Endothelial cell of umbilical vein (primary cell): Measurements from ENCODE around the gene FMN1. TPM values are rescaled to one million over a fixed set of nuclear protein-coding genes. Genes with fewer than 3 reads are reported as not detected.

Experiments
- BruUV-seq: library from RNA; stranded (reverse); fragments of 400-500 nt; replicated peaks from 2 replicates; lab custom pipeline; 2021; lab: Mats Ljungman, UMichigan
- CTCF ChIA-PET: fragments of 300-600, 350-600 bp; sonication (Branson Sonifier 250); formaldehyde crosslinking; loops from one replicate; lab custom pipeline; 2021; ENCODE audit warnings: antibody characterized with exemption, inconsistent platforms; lab: Charles Lee
- POLR2A ChIA-PET: fragments of 300-600, 350-600 bp; sonication (Branson Sonifier 250); formaldehyde crosslinking; loops from one replicate; lab custom pipeline; 2021; ENCODE audit warnings: antibody characterized with exemption, inconsistent platforms; lab: Charles Lee
- DNase-seq: peaks from one replicate; pipeline ENCODE4 v3.0.0-alpha.2; 2011; ENCODE audit warnings: low read depth, low spot score
- FAIRE-seq: peaks from 2 replicates; lab custom pipeline; 2011; peaks lifted over from hg19 to GRCh38; lab: Jason Lieb, UNC
- H2AFZ ChIP-seq: 2 replicates; pipeline ENCODE4 v1.6.0; 2012; ENCODE audit warnings: low read depth, low read length, control low read depth, inconsistent platforms
- H3K27ac ChIP-seq: 2 replicates; pipeline ENCODE4 v1.5.1; 2011; ENCODE audit warnings: low read depth, mild to moderate bottlenecking, control low read depth, low read length, moderate library complexity; ENCODE audit not compliant: insufficient read depth
- H3K27me3 ChIP-seq, 2 experiments: 2 replicates each; pipeline versions ENCODE4 v1.6.0 to v1.6.1; 2011; ENCODE audit warnings: low read length in 2 of 2, mixed read lengths in 1 of 2; ENCODE audit not compliant: control insufficient read depth in 2 of 2, insufficient read depth in 2 of 2
- H3K36me3 ChIP-seq, 2 experiments: 2 replicates in 1 of 2; 3 replicates in 1 of 2; pipeline ENCODE4 v1.5.1; 2011; ENCODE audit warnings: low read length in 2 of 2, mild to moderate bottlenecking in 1 of 2, moderate library complexity in 1 of 2; ENCODE audit not compliant: control insufficient read depth in 2 of 2, insufficient read depth in 2 of 2; ENCODE audit errors: extremely low read depth in 1 of 2
- H3K4me1 ChIP-seq: 3 replicates; pipeline ENCODE4 v1.5.1; 2011; ENCODE audit warnings: mild to moderate bottlenecking, low read length; ENCODE audit not compliant: control insufficient read depth, insufficient read depth; ENCODE audit errors: extremely low read depth
- H3K4me2 ChIP-seq: 2 replicates; pipeline ENCODE4 v1.6.1; 2011; ENCODE audit warnings: low read length, control low read depth, mixed read lengths; ENCODE audit not compliant: insufficient read depth
- H3K4me3 ChIP-seq, 3 experiments: fragments of 200-600 bp in 1 of 3; sonication (generic), shearing (Covaris generic) in 1 of 3; replicated peaks in 1 of 3; 2 replicates each; pipeline ENCODE4 v1.5.1; 2011 to 2016; ENCODE audit warnings: control low read depth in 3 of 3, low read length in 3 of 3, mild to moderate bottlenecking in 2 of 3, inconsistent platforms in 1 of 3, low read depth in 1 of 3, moderate library complexity in 1 of 3; ENCODE audit not compliant: insufficient read depth in 1 of 3
- H3K79me2 ChIP-seq: 2 replicates; pipeline ENCODE4 v1.6.0; 2012; ENCODE audit warnings: low read length, inconsistent platforms; ENCODE audit not compliant: control insufficient read depth, insufficient read depth
- H3K9ac ChIP-seq: replicated peaks from 2 replicates; pipeline ENCODE3; 2011; ENCODE audit warnings: low read length, control low read depth; ENCODE audit not compliant: insufficient read depth; ENCODE audit errors: extremely low read depth
- H3K9me1 ChIP-seq: replicated peaks from 3 replicates; pipeline ENCODE4 v1.6.0; 2011; ENCODE audit warnings: mild to moderate bottlenecking, low read length; ENCODE audit not compliant: control insufficient read depth, insufficient read depth; ENCODE audit errors: extremely low read depth
- H3K9me3 ChIP-seq: replicated peaks from 2 replicates; pipeline ENCODE4 v1.5.1; 2012; ENCODE audit warnings: low read length, inconsistent platforms; ENCODE audit not compliant: control insufficient read depth, insufficient read depth
- H4K20me1 ChIP-seq: replicated peaks from 2 replicates; pipeline ENCODE3; 2011; ENCODE audit warnings: mild to moderate bottlenecking, low read length; ENCODE audit not compliant: control insufficient read depth, insufficient read depth; ENCODE audit errors: extremely low read depth
- CTCF ChIP-seq, 2 donors: IDR thresholded peaks; 1 replicate in 1 of 2; 2 replicates in 1 of 2; pipeline ENCODE4 v1.5.1; 2011; ENCODE audit warnings: low read length in 2 of 2, mild to moderate bottlenecking in 2 of 2, moderate library complexity in 2 of 2, control low read depth in 1 of 2, inconsistent platforms in 1 of 2, low read depth in 1 of 2; ENCODE audit not compliant: insufficient read depth in 1 of 2; ENCODE audit errors: extremely low read depth in 1 of 2
- EZH2 ChIP-seq: IDR thresholded peaks from 2 replicates; pipeline ENCODE4 v1.6.1; 2012; ENCODE audit warnings: borderline replicate concordance, low read depth, mild to moderate bottlenecking, moderate library complexity, low read length, inconsistent platforms; ENCODE audit not compliant: severe bottlenecking
- FOS ChIP-seq: IDR thresholded peaks from 2 replicates; pipeline ENCODE4 v1.6.1; 2011; ENCODE audit warnings: mild to moderate bottlenecking, low read length, moderate library complexity, borderline replicate concordance; ENCODE audit not compliant: insufficient read depth
- GATA2 ChIP-seq: IDR thresholded peaks from 2 replicates; pipeline ENCODE4 v1.7.0; 2011; ENCODE audit warnings: low read depth, mild to moderate bottlenecking, moderate library complexity, mixed read lengths, low read length; ENCODE audit not compliant: insufficient read length, insufficient read depth
- JUN ChIP-seq: IDR thresholded peaks from 2 replicates; pipeline ENCODE4 v1.6.1; 2011; ENCODE audit warnings: borderline replicate concordance, low read depth; ENCODE audit not compliant: insufficient read length, insufficient read depth
- MAX ChIP-seq: IDR thresholded peaks from 2 replicates; pipeline ENCODE4 v1.6.1; 2011; ENCODE audit not compliant: insufficient read depth, insufficient read length
- MYC ChIP-seq: IDR thresholded peaks from one replicate; pipeline ENCODE4 v1.6.1; 2011; ENCODE audit warnings: mild to moderate bottlenecking, low read depth, low read length
- POLR2A ChIP-seq: IDR thresholded peaks from 2 replicates; pipeline ENCODE4 v1.6.1; 2012; ENCODE audit warnings: low read depth, mild to moderate bottlenecking, control low read depth, low read length
- POLR2AphosphoS5 ChIP-seq: IDR thresholded peaks from 2 replicates; pipeline ENCODE4 v1.6.1; 2012; ENCODE audit warnings: low read depth, mild to moderate bottlenecking, control low read depth, low read length, moderate library complexity; ENCODE audit not compliant: insufficient read depth
- dilution Hi-C: fragments of 300-500 bp; cut with MboI; formaldehyde crosslinking; loops from one replicate; pipeline ENCODE4 v1.15.0; 2019; ENCODE audit warnings: low sequenced_read_pairs; ENCODE audit not compliant: extremely low pct_ligation_motif_present
- intact Hi-C: fragments of 100-400 bp; cut with micrococcal nuclease; formaldehyde crosslinking; loops from one replicate; pipeline ENCODE4 v1.10.0; 2022
- polyA plus RNA-seq, 4 experiments: library from polyadenylated mRNA; depleted of rRNA in 3 of 4; stranded (reverse) in 3 of 4; unstranded in 1 of 4; fragments of >200 nt; gene quantifications; 2 replicates each; pipeline versions ENCODE4 v1.2.1 to v1.2.3, GENCODE V29; 2011 to 2012; ENCODE audit warnings: missing spikeins in 1 of 4
- total RNA-seq: library from RNA; stranded (reverse); gene quantifications from 2 replicates; pipeline ENCODE4 v1.2.3, GENCODE V29; 2021

The FMN1 gene
- total and polyA plus RNA-seq, 2 donors (not counting 3 experiments of a cell fraction or from before 2014, with no cell fraction given) = 0.01 to 0.29 TPM

DNA sequence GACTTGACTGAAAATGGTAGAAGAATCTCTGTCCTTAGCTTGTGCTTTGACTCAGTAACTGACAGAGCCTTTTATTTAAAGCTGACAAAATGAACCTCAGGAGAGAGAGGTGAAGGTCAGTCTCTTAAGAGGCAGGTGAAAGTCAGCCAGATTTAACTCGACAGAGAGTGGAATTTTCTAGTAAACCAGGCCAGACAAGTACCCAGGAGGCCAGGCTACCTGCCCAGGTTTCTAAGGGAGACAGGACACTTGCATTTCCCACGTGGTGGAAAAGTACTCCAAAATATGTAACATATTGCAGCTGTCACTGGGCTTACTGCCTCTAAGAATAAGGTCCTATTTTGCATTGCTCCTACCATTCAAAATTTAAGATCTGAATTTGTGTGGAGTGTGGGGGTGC lies 167.9 kb downstream of the FMN1 start:
- no peaks in the 10 kb centered on the region for H3K9me3 ChIP-seq
- no peaks in the 10 kb centered on the region for H3K79me2 ChIP-seq
- no peak overlapping the region for H3K27ac ChIP-seq
- H3K9me1 ChIP-seq = no peaks in the 10 kb centered on the region
- TF ChIP-seq MYC = no peak
- no peak for TF ChIP-seq MAX
- TF ChIP-seq EZH2 = no peak
- TF ChIP-seq CTCF (IDR thresholded peaks at IDR 0.05; ENCODE audit: extremely low read depth in 1 of 2, insufficient read depth in 1 of 2, low read depth in 1 of 2, low read length in 2 of 2) = no peak
- TF ChIP-seq POLR2A = no peak
- no peak for TF ChIP-seq GATA2
- TF ChIP-seq JUN = no peak
- no peak for TF ChIP-seq POLR2AphosphoS5
- TF ChIP-seq FOS = no peak
- H2AFZ ChIP-seq = no peak overlapping the region
- ChIA-PET POLR2A (no interaction called here), CTCF (interaction anchor here (1.8 kb wide), 1 partner anchor 105 kb away, joined by 7 read pairs; no protein-coding TSS in a partner anchor)
- DNase-seq = no peak
- dilution Hi-C loops (no loop called here), intact Hi-C loops (no loop called here)
- no peaks in the 10 kb centered on the region for H3K36me3 ChIP-seq
- FAIRE-seq = no peak
- no peak overlapping the region for H3K9ac ChIP-seq
- no TSS peak for BruUV-seq
- no peaks in the 10 kb centered on the region for H4K20me1 ChIP-seq
- H3K27me3 ChIP-seq = no peaks in the 10 kb centered on the region
- no peak overlapping the region for H3K4me3 ChIP-seq
- peaks cover 10% of the 10 kb centered on the region for H3K4me1 ChIP-seq
- no peak overlapping the region for H3K4me2 ChIP-seq
